ENCODE data around the gene SH2B2.

The SH2B2 gene

DNA sequence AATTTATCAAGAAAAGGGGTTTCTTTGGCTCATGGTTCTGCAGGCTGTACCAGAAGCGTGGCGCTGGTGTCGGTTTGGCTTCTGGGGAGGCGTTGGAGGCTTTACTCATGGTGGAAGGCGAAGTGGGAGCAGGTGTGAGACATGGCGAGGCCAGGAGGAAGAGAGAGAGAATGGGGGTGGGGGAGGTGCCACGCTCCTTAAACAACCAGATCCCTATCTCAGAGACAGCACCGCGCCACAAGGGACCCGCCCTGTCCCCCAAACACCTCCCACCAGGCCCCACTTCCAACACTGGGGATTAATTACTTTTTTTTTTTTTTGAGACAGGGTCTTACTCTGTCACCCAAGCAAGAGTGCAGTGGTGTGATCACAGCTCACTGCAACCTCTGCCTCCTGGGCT is 18.0 kb upstream of the SH2B2 start:
- DNase-seq (ENCODE audit: low read depth), result no peak

DNA sequence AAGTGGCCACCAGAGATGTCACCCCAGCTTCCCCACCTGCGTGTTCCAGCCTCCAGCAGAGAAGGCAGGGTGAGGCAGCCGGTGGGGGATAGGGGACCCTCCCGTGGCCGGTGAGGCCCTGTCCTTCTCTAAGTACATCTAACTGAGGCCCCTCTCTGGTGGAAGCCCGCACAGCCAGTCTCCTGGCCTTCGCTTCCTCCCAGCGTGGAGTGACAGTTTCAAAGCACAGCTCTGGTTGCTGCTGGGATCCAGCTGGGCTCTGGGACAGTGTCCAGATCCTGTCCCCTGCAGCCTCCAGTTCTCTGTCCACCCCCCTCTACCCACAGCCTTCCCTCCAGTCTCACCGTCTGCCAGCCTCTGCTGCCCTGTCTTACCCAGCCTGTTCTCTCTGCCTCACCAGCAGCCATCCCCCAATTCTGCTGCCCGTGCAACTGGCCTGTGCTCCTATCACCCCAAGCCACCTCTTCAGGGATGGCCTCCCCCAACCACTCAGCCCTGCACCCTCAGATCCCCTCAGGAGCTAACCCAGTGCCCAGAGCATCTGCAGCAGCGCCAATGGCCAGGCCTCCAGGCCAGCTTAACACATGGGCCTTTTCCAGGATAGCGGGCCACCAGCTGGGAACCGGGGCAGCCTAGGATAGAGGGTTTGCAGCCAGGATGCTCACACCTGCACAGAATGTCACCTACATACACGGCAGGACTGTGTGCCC is 16.3 kb upstream of the SH2B2 start:
- no peak for DNase-seq (ENCODE audit: low read depth)

GRCh38 chr7:102271158-102271798 is 15.4 kb upstream of the SH2B2 start:
- DNase-seq (ENCODE audit: low read depth), result no peak

- DNase-seq (ENCODE audit: low read depth), result peak; percentile 61
Measured at GRCh38 chr7:102272075-102272916, 14.4 kb upstream of the SH2B2 start.

DNA sequence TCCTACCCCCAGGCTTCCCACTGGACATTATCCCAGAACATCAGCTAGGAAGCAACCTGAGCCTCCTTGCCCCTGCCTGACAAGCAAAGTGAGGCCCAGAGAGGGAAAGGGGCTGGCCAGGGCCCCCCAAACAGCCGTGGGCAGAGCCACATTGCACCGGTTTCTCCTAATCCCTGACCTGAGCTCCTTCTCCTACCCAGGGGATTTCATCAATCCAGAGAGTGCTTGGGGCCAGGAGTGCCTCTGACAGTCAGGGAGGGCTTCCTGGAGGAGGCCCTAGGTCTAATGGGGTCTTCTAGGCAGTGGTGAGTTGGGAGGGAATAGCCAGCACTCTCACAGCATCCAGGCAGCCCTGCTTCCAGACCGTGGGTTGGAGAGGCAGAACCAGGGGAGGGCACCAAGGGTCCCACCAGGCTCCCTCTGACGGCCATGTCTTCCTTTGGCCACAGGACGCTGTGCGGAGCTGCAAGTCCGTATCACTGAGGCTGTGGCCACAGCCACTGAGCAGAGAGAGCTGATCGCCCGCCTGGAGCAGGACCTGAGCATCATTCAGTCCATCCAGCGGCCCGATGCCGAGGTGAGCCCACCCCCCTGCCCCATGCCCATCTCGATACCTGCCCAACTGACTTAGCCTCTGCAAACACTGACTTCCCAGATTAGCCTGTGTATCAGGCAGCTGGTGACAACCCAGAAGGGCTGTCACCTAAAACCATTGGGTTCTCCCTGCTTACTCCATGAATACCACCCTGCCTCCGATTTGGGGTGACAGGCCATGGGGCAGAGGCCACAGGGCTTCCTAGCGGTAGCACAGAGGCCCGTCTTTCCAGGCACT is 13.5 kb upstream of the SH2B2 start:
- no peak for DNase-seq (ENCODE audit: low read depth)

- DNase-seq (ENCODE audit: low read depth), result no peak
Measured at GRCh38 chr7:102273749-102274712, 12.6 kb upstream of the SH2B2 start.

- DNase-seq (ENCODE audit: low read depth), result no peak
Measured at GRCh38 chr7:102275123-102275703, 11.5 kb upstream of the SH2B2 start.

GRCh38 chr7:102277901-102278300 is 8.8 kb upstream of the SH2B2 start:
- DNase-seq (ENCODE audit: low read depth), result no peak

DNA sequence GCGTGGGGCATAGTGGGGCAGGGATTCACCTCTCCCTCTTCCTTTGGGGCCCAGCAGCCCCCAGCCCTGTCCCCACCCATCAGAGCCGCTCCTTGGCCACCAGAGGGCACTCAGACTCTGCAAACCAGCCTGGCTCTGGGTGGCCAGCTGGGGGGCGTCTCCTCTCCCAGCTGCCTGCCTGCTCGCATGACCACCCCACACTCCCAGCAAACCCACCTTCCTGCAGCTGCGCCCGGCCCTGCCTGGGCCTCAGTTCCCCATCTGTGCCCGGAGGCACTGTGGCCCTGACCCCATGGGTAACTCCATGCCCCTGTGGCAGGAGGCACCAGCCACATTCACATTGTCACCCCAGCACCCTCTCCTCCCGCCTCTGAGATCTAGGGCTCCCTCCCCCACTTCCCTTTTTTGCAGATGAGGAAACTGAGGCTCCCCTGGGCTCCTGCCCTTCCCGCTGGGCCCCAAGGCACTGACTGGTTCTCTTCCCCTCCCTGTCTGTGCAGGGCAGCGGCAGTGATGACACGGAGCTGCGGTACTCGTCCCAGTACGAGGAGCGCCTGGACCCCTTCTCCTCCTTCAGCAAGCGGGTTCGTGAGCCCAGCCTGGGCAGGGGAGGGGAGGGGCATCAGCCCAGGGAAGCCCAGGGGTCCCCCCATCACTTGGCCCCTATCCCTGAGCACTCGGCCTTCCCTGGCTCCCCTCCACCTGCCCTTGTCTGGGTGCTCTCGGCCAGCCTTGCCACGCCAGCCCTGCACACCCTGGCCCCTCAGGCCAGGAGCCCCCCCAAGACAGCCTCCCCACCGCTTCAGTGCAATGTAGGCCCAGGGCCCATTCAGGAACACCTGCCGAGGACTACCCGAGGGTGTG is 6.9 kb upstream of the SH2B2 start:
- DNase-seq (ENCODE audit: low read depth), result peak; percentile 33

- no peak for DNase-seq (ENCODE audit: low read depth)
Measured at GRCh38 chr7:102280521-102280920, 6.1 kb upstream of the SH2B2 start.

DNA sequence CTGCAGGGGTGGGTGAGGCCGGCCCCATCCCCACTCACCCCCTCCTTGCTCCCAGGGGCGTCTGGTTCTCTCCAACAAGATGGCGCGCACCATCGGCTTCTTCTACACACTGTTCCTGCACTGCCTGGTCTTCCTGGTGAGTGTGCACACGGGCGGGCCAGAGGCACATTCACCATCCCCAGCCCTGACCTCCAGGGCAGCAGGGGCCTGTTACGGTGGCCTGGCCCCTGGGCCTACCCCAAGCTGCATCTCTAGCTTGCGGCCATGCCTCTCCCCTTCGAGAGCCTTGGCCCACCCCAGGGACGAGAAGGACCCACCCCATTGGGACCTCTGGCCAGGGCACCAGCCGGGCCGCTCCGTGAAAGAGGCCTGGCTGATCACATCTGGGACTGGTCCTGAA is 4.9 kb upstream of the SH2B2 start:
- DNase-seq (ENCODE audit: low read depth), result no peak

- no peak for DNase-seq (ENCODE audit: low read depth)
Measured at GRCh38 chr7:102282465-102283362, 4.0 kb upstream of the SH2B2 start.

GRCh38 chr7:102283477-102284189 is 3.0 kb upstream of the SH2B2 start:
- DNase-seq (ENCODE audit: low read depth), result no peak

DNA sequence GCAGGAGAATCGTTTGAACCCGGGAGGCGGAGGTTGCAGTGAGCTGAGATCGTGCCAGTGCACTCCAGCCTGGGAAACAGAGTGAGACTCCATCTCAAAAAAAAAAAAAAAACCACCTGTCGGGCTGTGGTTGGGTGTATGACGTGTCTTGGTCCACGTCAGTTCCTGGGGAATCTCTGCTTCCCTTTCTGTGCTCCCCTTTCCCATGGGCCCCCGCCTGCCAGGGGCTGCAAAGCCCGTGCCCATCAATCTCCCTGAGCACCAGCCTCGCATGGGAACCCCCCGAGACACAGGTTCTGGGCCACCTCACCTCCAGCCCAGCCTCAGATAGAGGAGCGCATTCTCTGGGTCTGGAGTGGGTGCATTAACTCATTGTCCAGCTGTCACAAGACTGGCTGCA is 2.3 kb upstream of the SH2B2 start:
- DNase-seq (ENCODE audit: low read depth), result no peak

DNA sequence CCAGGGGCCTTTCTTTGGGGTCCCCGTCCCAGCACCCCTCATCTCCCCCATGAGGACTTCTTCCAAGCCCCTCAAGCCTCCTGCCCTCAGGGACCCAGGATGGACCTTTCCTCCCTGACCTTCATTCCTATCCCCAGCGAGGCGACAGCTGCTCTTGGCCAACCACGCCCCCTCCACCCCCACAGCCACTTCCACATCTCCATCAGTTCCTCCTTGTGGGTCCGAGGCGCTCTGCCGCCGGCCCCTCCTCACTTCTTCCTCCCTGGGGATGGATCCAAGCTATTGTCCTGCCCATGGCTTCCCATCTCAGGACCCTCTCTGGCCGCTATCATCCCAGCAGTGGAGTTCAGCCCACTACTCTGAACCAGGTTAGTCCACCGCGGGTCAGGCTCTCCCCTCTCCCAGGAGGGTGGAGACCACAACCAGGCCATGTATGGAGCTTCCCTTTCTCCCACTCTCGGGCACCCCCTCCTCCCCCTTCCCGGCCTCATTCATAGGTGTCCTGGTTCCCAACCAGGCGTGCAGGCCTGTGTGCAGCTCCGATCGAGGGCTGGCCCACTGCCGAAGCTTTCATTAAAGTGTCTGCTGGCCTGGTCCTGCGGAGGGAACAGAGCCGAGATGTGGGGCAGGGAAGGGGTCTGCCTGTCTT is 1.7 kb upstream of the SH2B2 start:
- no peak for DNase-seq (ENCODE audit: low read depth)

DNA sequence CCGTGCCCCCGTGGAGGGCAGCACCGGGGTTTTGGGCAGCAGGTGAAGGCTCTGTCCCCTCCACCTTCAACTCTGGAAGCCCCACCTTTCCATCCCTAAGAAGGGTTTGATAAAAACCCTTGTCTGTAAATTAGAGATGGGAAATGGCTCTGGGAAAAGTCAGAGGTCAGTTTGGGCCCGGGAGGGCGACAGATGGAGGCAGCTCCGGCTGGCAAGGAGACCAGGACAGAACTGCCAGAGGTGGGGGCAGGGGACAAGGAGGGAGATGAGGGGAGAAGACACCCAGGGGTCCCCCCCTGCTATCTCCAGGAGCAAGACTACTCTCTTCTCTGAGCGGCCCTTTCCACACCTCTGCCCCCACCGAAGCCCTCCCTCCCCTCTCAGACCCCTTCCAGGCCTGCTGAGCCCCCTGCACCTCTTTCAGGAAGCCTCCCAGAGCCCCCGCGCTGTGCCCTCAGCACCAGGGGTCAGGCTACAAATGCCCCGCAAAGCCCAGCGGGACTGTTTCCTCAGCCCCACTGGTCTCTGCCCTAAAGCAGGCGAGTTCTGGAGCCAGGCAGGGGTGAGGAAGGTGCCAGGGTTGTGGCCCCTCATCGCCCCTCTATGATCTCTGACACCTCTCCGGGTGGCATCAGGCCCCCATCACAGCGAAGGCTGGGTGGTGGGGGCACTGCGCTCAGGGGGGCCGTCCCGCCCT is 980 bp upstream of the SH2B2 start:
- DNase-seq (ENCODE audit: low read depth), result no peak

All from fibroblast of the conjunctiva (primary cell).